ENCODE data around the gene SZT2.
"Not testable (repeated sequence)": the region's sequence is repeated elsewhere in the genome, so short reads cannot be mapped to it uniquely, and the experiment has no call there.

Gene SZT2

DNA sequence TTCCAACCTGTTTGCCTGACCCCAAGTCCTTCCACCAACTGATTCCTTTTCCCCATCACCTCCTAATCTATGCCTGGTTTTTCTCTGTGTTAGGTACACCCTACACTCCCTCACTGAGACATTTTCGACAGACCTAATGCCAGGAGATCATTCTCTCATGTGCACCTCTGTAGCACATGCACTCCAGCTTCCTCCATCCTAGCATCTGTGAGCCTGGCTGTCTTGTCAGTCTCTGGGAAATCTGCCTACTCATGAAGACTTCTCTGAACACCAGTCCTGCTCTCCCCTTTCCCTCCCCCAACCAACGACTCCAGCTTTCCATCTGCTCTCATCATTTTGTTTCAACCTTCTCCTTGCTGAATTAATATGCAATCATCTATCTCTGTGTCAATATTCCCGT, 1.1 kb upstream of the SZT2 start:
- DNase-seq (ENCODE audit: low read depth), result no peak

DNA sequence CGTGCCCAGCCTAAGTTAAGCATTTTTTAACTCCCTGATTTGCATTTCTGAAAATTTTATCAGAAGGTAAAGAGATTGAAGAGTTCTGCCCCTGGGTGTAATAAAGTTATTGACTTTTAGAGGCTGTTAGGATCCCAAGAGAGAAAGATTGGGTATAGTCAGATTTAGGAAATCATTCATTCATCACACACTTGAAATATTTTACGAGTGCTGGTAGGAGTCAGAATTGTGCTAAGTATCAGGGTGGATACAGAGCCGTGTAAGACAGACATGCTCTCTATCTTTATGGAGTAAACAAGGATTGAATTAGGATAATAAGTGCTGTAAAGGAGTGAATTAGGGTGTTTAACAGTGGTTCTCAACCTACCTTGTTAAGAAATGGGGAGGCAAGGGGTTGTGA, 3.0 kb downstream of the SZT2 start:
- DNase-seq (ENCODE audit: low read depth), result no peak

DNA sequence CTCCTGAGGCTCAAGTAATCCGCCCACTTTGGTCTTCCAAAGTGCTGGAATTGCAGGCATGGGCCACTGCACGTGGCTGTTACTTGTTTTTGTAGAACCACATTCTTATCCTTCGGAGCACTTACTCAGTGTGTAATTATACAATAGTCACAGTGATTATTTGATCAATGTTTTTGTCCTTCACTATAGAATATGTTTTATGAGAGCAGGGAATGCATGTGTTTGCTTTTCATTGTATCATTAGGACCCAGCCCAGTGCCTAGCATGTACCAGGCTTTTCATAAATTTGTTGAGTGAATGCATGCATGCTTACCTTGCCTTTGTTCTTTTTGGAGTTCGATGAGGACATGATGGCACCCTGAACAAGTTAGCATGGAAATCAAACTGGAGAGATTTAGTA, 5.8 kb downstream of the SZT2 start:
- no peak for DNase-seq (ENCODE audit: low read depth)

DNA sequence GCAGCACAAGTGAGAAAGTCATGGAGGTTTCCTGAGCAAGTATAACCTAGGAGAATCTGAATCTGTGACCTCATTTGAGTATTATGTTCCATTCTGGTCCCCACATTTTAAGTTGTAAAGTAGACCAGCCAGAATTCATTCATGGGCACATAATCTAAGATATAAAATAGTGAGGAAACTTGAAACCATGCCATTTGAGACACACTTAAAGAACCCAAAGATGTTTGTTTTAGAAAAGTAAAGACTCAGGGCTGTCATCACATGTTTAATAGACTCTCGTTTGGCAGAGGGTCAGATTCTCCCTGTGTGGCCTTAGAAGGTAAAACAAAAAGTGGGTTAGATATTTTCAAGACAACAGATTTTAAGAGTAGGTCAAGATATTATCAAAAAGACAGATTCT, 6.4 kb downstream of the SZT2 start:
- no peak for DNase-seq (ENCODE audit: low read depth)

DNA sequence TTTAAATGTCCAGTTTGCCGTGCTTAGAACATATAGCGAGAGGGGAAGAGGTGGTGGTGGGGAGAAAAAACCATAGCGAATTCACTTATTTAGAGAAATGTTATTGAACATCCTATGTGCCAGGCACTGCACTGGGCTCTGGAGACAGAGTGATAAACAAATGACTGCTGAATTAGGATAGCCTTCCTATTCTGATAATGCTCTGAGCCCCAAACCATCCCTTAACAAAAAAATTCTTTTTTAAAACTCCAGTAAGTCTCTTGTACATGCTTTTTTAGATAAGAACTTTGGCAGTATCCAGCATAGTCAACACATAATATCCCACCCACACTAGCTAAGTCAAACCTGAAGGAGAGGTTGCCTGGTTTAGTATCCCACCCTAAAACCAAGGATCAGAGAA, 8.5 kb downstream of the SZT2 start:
- DNase-seq (ENCODE audit: low read depth), result no peak

DNA sequence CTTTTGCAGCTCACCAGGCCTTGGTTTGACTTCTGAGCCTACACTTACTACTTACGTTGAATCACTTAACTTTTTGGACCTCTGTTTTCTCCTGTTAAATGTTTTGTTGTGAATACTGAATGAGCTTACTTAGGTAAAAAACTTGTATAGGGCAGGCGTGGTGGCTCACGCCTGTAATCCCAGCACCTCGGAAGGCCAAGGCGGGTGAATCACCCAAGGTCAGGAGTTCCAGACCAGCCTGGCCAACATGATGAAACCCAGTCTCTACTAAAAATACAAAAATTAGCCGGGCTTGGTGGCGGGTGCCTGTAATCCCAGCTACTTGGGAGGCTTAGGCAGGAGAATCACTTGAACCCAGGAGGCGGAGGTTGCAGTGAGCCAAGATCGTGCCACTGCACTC, 10.7 kb downstream of the SZT2 start:
- DNase-seq (ENCODE audit: low read depth), result not testable (repeated sequence)

- no peak for DNase-seq (ENCODE audit: low read depth)
These were observed 12.6 kb downstream of the SZT2 start for GRCh38 chr1:43402089-43402865.

GRCh38 chr1:43404353-43404752, 14.7 kb downstream of the SZT2 start:
- no peak for DNase-seq (ENCODE audit: low read depth)

DNA sequence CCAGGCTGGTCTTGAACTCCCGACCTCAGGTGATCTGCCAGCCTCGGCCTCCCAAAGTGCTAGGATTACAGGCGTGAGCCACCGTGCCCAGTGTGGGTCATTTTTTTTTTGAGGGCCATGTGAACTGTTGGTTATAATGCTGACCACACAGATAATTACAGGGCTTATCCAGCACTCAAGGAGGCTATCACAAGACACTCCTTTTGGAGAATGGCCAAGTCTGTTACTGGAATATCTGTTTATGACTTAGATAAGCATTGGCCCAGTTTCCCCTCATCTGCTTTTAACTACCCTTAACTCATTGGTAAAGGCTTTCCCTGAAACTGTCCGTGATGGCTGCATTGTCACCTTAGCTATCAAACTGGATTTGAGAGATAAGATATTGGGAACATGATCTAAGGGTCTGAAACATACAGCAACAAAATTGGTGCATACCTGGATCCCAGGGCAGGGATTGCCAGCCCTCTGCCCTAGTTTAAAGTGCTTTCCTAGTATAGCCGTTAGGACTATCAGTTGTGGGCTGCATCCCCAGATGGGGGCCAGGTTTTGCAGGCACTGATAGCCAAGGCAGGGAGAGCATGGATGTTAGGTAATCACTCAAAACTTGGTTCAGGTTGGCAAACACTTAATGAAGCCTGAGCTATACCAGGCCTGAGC, 15.6 kb downstream of the SZT2 start:
- no peak for DNase-seq (ENCODE audit: low read depth)

- DNase-seq (ENCODE audit: low read depth), result no peak
These were observed 16.2 kb downstream of the SZT2 start for GRCh38 chr1:43405876-43406234.

DNA sequence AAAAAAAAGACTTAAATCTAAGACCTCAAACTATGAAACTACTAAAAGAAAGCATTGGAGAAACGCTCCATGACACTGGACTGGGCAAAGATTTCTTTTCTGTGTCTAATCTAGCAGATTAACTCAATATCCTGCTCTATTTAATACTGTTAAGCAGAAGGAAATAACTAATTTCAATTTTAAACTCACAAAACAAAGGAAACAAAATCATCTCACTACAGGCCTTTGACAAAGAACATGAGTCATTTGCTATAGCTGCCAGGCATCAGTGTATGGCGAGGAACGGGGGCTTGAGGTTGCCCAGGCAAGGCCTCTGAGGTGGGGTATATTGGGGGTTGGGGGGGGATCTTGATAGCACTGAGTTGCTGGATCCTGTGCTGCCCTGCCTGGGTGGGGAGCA, 20.9 kb downstream of the SZT2 start:
- no peak for DNase-seq (ENCODE audit: low read depth)

- DNase-seq (ENCODE audit: low read depth), result not testable (repeated sequence)
These were observed 23.7 kb downstream of the SZT2 start for GRCh38 chr1:43413426-43413825.

DNA sequence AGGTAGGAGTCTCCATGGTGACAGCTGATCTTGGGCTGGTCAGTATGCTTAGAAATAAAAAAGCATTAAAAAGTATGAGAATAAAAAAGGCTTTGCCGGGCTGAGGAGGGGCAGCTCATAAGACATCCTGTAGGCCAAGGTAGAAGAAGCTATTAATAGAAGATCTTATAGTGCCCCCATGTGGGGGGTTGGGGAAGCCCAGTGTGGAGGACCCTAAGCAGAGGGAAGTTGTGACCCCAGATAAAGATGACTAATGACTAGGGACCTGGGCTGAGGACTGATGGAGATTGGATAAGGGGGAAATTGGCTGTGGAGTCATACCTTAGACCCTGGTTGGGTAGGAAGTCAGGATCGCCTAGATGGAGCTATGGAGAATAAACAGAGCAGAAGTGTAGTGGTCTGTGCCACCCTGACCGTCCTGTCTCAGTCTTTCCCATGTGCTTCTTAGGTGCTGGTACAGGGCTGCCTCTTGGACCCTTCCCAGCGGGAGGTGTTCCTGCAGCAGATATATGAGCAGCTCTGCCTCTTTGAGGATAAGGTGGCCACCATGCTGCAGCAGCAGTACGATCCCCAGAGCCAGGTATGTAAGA, 25.0 kb downstream of the SZT2 start:
- DNase-seq (ENCODE audit: low read depth), result no peak

GRCh38 chr1:43415901-43416300, 26.2 kb downstream of the SZT2 start:
- DNase-seq (ENCODE audit: low read depth), result no peak

DNA sequence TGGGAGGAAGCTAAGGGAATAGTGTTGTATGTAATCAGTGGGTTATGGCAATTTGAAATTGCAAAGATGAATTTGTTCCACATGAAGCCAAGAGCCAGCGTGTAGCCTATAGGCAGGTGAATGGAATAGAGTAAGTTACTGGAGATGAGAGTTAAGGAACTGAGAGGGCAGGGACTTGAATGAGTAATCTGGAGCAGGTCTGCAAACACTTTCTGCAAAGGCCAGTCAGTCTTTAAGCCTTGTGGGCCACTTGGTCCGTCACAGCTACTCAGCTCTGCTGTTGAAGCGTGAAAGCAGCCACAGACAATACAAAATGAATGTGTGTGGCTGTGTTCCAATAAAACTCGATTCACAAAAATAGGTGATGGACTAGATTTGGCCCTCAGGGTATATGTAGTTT, 29.2 kb downstream of the SZT2 start:
- no peak for DNase-seq (ENCODE audit: low read depth)

GRCh38 chr1:43419627-43420425, 30.1 kb downstream of the SZT2 start:
- no peak for DNase-seq (ENCODE audit: low read depth)

- no peak for DNase-seq (ENCODE audit: low read depth)
These were observed 31.2 kb downstream of the SZT2 start for GRCh38 chr1:43420874-43421273.

DNA sequence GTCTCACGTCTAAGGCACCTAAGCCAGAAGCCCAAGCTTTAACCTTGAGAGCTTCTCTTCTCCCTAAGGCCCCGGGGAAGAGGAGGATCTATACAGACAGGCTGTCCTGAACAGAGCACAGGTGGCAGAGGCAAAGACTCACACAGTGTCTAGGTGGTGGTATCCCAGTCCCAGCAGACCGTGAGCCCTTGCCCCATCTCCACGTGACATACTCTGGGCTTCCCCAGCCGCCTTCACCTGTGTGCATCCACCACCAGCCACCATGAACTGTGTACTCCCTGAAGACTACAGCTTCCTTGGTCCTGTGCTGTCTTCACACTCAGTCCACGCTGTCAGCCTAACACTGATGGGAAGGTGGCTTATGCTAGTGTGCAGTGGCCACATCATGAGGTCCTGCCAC, 31.7 kb downstream of the SZT2 start:
- no peak for DNase-seq (ENCODE audit: low read depth)

DNA sequence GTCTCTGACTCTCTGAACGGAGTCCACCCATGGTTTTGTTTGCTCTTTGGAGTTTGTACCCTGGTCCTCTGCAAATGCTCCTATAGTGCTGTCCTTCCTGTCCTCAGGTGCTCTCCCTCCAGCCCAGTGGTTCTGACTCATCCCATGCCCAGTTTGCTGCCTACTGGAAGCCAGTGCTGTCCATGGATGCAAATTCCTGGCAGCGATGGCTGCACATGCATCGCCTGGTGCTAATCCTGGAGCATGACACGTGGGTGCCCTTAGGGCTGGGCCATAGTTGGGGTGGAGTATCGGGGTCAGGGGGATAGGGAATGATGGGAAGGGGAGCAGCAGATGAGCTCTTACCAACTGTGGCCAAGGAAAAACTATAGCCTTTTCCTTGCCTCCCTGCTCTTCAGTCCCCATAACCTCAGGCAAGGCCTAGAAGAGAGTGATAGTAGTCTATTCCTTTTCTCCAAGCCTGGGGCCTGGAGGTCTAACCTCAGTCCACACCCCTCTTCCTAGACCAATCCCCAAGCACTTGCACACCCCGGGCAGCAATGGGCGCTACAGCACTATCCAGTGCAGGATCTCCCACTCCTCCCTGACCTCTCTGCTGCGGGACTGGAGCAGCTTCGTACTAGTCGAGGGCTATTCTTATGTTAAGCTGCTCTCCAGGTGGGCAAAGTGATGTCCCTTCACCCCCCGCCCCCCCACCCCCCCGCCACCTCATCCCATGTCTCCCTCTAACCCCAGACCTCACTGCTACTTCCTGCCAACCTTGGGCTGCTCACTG, 32.5 kb downstream of the SZT2 start:
- no peak for DNase-seq (ENCODE audit: low read depth)

GRCh38 chr1:43422995-43423671, 33.4 kb downstream of the SZT2 start:
- no peak for DNase-seq (ENCODE audit: low read depth)
